Mesodermal cell (in vitro differentiated cells): ENCODE measurements around the gene TNN.

Source experiments
- H3K27ac ChIP-seq: 2 replicates; pipeline ENCODE4 v1.7.0; 2013; ENCODE audit warnings: mild to moderate bottlenecking, low read depth, low read length, moderate library complexity; ENCODE audit not compliant: severe bottlenecking
- H3K36me3 ChIP-seq: 2 replicates; pipeline ENCODE4 v1.7.1; 2013; ENCODE audit warnings: mild to moderate bottlenecking, low read length, moderate library complexity; ENCODE audit not compliant: control insufficient read depth, insufficient read depth
- H3K4me1 ChIP-seq: one replicate; pipeline ENCODE4 v1.7.1; 2013; ENCODE audit warnings: mild to moderate bottlenecking, low read length; ENCODE audit not compliant: insufficient read depth, control insufficient read depth, poor library complexity, severe bottlenecking
- H3K4me3 ChIP-seq: 2 replicates; pipeline ENCODE4 v1.7.0; 2013; ENCODE audit warnings: low read length, control low read depth, mild to moderate bottlenecking; ENCODE audit not compliant: insufficient read depth, poor library complexity, severe bottlenecking; ENCODE audit errors: extremely low read depth
- H3K9me3 ChIP-seq: 2 replicates; pipeline ENCODE4 v1.7.1; 2013; ENCODE audit warnings: mild to moderate bottlenecking, low read length, moderate library complexity; ENCODE audit not compliant: control insufficient read depth
- WGBS, 2 experiments: methylation state at CpG; one replicate each; pipeline ENCODE4 v1.1.5; 2013; ENCODE audit warnings: missing lambda C conversion rate in 2 of 2; ENCODE audit not compliant: insufficient coverage in 2 of 2; 5-methylcytosine and 5-hydroxymethylcytosine counted together

The TNN gene

GRCh38 chr1:175188936-175189335, 121.3 kb downstream of the TNN start:
- Histone ChIP-seq H3K4me3 (no peak overlapping the region), H3K4me1 (peaks cover 7% of the 10 kb centered on the region), H3K36me3 (peaks cover 12% of the 10 kb centered on the region), H3K27ac (no peak overlapping the region), H3K9me3 (no peaks in the 10 kb centered on the region)
- no CpG with 5 or more reads among the region's 2 CpGs for WGBS, 2 experiments

DNA sequence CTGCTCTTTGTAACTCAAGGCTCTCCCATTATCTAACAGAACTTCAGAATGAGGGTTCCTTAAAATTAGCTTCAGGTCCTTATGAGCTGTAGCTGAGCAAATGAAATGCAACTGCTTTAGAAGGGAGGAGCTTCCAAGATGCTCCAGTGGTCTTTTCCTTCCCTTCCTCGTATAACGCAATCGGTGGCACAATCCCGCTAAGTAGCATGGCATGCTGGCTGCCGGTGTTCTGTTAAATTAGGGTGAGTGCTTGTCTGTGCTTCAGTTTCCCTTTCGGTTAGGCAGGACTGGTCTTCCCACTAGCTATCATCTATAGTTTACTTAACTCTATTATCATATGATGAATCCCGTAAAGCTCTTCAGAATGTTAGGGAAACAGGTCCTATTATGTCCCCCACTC, 124.0 kb downstream of the TNN start:
- WGBS, 2 experiments = 80% methylated on average over 1 of the region's 7 CpGs; no CpG with 5 or more reads in 1 of the 2 experiments
- H3K36me3 ChIP-seq = peaks cover 9% of the 10 kb centered on the region
- no peak overlapping the region for H3K27ac ChIP-seq
- no peaks in the 10 kb centered on the region for H3K9me3 ChIP-seq
- H3K4me3 ChIP-seq = peak overlapping the region; percentile 45
- peaks cover 7% of the 10 kb centered on the region for H3K4me1 ChIP-seq

DNA sequence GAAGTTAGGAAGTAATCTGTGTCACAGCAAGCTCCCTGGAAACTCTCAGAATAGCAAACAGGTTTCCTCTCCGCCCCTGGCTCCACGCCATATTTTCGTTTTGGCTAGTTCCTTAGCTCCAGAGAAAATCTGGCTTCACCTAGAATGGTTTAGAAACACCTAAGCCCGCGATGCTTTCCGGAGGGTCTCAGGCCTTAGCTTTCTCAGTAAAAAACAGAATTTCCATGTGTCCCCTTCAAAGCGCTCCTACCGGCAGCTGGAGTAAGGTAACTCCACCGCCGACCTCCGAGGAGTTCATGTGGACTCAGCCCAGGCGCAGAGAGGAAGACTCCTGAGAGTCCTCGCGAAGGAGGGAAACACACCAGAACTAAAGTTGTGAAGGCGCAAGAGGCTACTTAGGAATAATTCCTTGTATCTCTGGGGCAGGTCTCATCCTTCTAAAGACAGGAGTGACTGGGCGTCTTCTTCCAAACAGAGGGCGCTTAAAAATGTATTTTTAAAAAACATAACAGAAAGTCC, 124.5 kb downstream of the TNN start:
- Histone ChIP-seq H3K4me3 (peak overlapping the region; percentile 45), H3K27ac (no peak overlapping the region), H3K4me1 (peaks cover 9% of the 10 kb centered on the region), H3K36me3 (peaks cover 9% of the 10 kb centered on the region), H3K9me3 (no peaks in the 10 kb centered on the region)
- WGBS, 2 experiments = 4 to 8% methylated on average over 15 of the region's 17 CpGs

- H3K36me3 ChIP-seq = peaks cover 9% of the 10 kb centered on the region
- peaks cover 16% of the 10 kb centered on the region for H3K4me1 ChIP-seq
- H3K4me3 ChIP-seq = peak within 1 kb of the TSS; percentile 45
- H3K27ac ChIP-seq = no peak within 1 kb of the TSS
- WGBS, 2 experiments = 1 to 3% methylated on average over 32 to 51 of the region's 62 CpGs
- H3K9me3 ChIP-seq = no peaks in the 10 kb centered on the region
Measured at GRCh38 chr1:175192630-175193526, 125.2 kb downstream of the TNN start, which contains the start of gene KIAA0040. TSS of gene KIAA0040 (minus strand) at chr1:175192776. CDS start at chr1:175161013, 31,763 bp downstream.

DNA sequence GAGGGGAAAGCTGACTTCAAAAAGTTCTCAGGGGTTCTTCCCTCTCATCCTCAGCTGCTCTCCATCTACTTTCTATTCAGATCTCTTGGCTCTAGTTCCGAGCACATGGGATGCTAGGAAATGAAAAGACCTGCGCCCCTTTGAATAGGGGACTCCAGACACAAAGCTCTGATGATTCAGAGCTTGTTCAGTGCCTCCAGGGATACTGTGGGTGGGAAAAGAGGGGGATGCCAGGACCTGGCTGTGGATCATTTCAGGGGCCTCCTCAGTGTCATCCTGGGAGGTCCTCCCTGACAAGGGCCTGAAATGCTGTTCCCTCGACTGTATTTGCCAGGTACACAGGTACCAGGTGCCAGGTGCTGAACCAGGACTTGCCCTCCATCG, 125.9 kb downstream of the TNN start:
- Histone ChIP-seq H3K27ac (no peak overlapping the region), H3K4me3 (peak overlapping the region; percentile 45)

DNA sequence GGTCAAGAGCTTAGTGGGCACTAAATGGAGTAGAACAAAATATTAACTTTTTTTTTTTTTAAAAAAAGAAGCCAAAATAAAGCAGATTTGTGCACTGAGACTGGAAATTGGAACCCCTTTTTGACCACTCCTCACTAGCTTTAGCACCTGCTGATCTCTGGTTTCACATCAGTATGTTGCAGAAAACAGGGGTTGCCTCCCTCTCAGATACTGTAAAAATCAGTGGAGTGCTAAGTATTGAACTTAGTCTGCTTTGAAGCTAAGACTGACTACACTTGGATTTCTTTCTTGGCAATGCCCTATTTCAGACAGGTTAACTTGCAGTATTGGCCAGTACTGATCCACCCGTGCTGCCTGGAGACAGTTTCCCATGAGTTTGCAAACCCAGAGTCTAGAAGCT, 127.6 kb downstream of the TNN start:
- Histone ChIP-seq H3K27ac (no peak overlapping the region), H3K4me3 (no peak overlapping the region), H3K9me3 (no peaks in the 10 kb centered on the region), H3K4me1 (peaks cover 25% of the 10 kb centered on the region), H3K36me3 (no peaks in the 10 kb centered on the region)
- 0% methylated on average over 1 of the region's 1 CpG for WGBS, 2 experiments

More for the DNA sequence above, 125.9 kb downstream of the TNN start:
- 72 to 75% methylated on average over 3 to 4 of the region's 4 CpGs for WGBS, 2 experiments
- Histone ChIP-seq H3K4me1 (peaks cover 19% of the 10 kb centered on the region), H3K36me3 (peaks cover 4% of the 10 kb centered on the region), H3K9me3 (no peaks in the 10 kb centered on the region)

DNA sequence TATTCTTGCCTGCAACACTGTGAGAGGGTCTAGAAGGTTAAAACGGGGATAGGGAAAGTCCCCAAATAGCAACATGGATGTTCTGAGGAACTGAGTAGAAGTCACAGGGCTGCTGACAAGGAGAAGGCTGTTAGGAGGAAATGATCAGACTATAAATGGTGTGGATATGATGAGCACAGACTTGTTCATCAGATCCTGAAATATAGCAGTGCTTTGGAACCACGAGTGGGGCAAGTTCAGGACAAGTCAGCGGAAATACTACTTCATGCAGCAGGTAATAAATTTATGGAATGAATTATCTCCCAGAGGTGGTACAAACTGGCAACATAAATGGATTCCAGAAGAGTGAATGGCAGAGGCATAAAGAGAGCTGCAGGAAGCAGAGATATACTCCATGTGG, 128.2 kb downstream of the TNN start:
- H3K36me3 ChIP-seq = no peaks in the 10 kb centered on the region
- no peak overlapping the region for H3K4me3 ChIP-seq
- H3K27ac ChIP-seq = no peak overlapping the region
- H3K9me3 ChIP-seq = no peaks in the 10 kb centered on the region
- 61 to 81% methylated on average over 2 to 3 of the region's 3 CpGs for WGBS, 2 experiments
- peaks cover 28% of the 10 kb centered on the region for H3K4me1 ChIP-seq

DNA sequence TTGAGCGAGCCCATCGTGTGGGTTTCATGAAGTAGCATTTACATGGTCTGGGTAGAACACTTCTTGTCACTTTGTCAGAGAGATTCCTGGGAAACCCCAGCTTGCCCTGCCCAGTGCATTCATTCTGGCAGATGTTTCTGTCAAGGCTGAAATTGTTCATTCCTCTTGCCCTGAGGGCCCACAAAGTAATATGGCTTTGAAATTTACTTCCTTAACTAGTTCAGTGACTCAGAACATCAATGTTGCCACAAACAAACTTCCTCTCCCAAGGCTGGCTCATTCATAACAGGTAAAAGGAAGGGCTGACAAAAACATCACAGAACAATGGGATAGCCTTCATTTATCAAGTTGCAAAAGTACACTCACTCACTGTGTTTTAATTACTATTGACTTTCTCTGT, 129.9 kb downstream of the TNN start:
- no peaks in the 10 kb centered on the region for H3K36me3 ChIP-seq

More for the DNA sequence above, 129.9 kb downstream of the TNN start:
- WGBS, 2 experiments = 86 to 94% methylated on average over 2 of the region's 2 CpGs
- H3K4me3 ChIP-seq = no peak overlapping the region
- peak overlapping the region; percentile 55 for H3K27ac ChIP-seq
- H3K9me3 ChIP-seq = no peaks in the 10 kb centered on the region
- H3K4me1 ChIP-seq = peaks cover 33% of the 10 kb centered on the region
